Breast epithelium (tissue), 4 donors: ENCODE measurements around the gene ALK. TPM values are rescaled to one million over a fixed set of nuclear protein-coding genes. Genes with fewer than 3 reads are reported as not detected.

Source experiments
- DNase-seq, 2 donors: peaks; one replicate each; pipeline ENCODE4 v3.0.0-alpha.2; 2019; ENCODE audit warnings: low spot score in 2 of 2
- H3K27ac ChIP-seq, 2 donors: fragments of 200-600 bp; sonication (generic) in 1 of 2; one replicate each; pipeline ENCODE4 v1.5.1; 2016 to 2019; ENCODE audit warnings: mild to moderate bottlenecking in 1 of 2
- H3K27me3 ChIP-seq, 2 donors: fragments of 200-600 bp; sonication (generic) in 1 of 2; one replicate each; pipeline versions ENCODE4 v1.5.1 to v1.6.0; 2017 to 2019; ENCODE audit warnings: control low read depth in 1 of 2, mild to moderate bottlenecking in 1 of 2
- H3K36me3 ChIP-seq: fragments of 200-600 bp; one replicate; pipeline ENCODE4 v1.5.1; 2019
- H3K4me1 ChIP-seq, 2 donors: fragments of 200-600 bp; sonication (generic); one replicate each; pipeline ENCODE4 v1.5.1; 2016 to 2019; ENCODE audit warnings: control low read depth in 1 of 2
- H3K4me3 ChIP-seq, 3 donors: fragments of 200-600 bp; sonication (generic); 1 replicate in 2 of 3; 2 replicates in 1 of 3; pipeline ENCODE4 v1.5.1; 2016 to 2019; ENCODE audit warnings: mild to moderate bottlenecking in 3 of 3, moderate library complexity in 2 of 3
- H3K9me3 ChIP-seq, 2 donors: fragments of 200-600 bp; sonication (generic) in 1 of 2; one replicate each; pipeline ENCODE4 v1.5.1; 2016 to 2019; ENCODE audit warnings: control low read depth in 1 of 2
- POLR2A ChIP-seq: fragments of 450-650 bp; IDR thresholded peaks from one replicate; pipeline ENCODE4 v1.6.1; 2016; ENCODE audit warnings: antibody characterized with exemption, mild to moderate bottlenecking, moderate library complexity
- POLR2AphosphoS5 ChIP-seq, 3 donors: sonication (generic); formaldehyde crosslinking; IDR thresholded peaks; one replicate each; pipeline ENCODE4 v1.6.1; 2017; ENCODE audit warnings: antibody characterized with exemption in 3 of 3
- intact Hi-C: fragments of 100-400 bp; cut with DNase I; formaldehyde crosslinking; loops from one replicate; pipeline ENCODE4 v1.15.1; 2023; ENCODE audit warnings: low total_unique reads
- total RNA-seq, 3 donors: library from RNA; depleted of rRNA; stranded (reverse); fragments of >200 nt; gene quantifications; one replicate each; pipeline ENCODE4 v1.1.0, GENCODE V29; 2016
- TF ChIP-seq, protein P1 (sequence below), 3 donors: fragments of 450-650 bp; IDR thresholded peaks; one replicate each; pipeline ENCODE4 v1.5.1; 2016 to 2017; ENCODE audit warnings: antibody characterized with exemption in 3 of 3, mild to moderate bottlenecking in 3 of 3, moderate library complexity in 3 of 3

The ALK gene
- total RNA-seq, 3 donors from 2014 or later, result 0.33 to 5.6 (median 0.64) TPM

DNA sequence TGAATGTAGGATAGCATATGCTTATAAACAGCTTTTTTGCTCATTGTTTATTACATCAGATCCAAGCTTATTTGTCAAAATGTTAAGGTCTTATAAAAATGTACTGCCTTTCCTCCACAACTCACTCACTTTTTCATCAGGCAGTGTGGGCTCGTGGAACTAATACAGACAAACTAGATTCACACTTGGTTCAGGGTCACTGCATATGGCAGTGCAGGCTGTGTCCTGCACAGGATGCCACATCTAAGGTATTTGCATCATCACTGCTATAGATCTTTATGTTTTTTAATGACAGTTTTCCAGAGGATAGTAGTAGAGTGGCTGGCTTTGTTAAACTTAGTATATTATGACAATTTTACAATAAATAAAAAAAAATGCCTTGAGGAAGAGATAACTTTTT is 425.2 kb downstream of the ALK start:
- H3K4me1 ChIP-seq, result no peaks in the 10 kb centered on the region
- intact Hi-C loops, result no loop called here
- H3K9me3 ChIP-seq, result no peaks in the 10 kb centered on the region
- no peaks in the 10 kb centered on the region for H3K27me3 ChIP-seq
- no peak overlapping the region for H3K4me3 ChIP-seq
- TF ChIP-seq POLR2AphosphoS5 (IDR thresholded peaks at IDR 0.05) (no peak), POLR2A (no peak)
- TF ChIP-seq, protein P1, sequence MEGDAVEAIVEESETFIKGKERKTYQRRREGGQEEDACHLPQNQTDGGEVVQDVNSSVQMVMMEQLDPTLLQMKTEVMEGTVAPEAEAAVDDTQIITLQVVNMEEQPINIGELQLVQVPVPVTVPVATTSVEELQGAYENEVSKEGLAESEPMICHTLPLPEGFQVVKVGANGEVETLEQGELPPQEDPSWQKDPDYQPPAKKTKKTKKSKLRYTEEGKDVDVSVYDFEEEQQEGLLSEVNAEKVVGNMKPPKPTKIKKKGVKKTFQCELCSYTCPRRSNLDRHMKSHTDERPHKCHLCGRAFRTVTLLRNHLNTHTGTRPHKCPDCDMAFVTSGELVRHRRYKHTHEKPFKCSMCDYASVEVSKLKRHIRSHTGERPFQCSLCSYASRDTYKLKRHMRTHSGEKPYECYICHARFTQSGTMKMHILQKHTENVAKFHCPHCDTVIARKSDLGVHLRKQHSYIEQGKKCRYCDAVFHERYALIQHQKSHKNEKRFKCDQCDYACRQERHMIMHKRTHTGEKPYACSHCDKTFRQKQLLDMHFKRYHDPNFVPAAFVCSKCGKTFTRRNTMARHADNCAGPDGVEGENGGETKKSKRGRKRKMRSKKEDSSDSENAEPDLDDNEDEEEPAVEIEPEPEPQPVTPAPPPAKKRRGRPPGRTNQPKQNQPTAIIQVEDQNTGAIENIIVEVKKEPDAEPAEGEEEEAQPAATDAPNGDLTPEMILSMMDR (IDR thresholded peaks at IDR 0.05), result no peak
- no peak for DNase-seq
- no peaks in the 10 kb centered on the region for H3K36me3 ChIP-seq
- H3K27ac ChIP-seq, result no peak overlapping the region

GRCh38 chr2:29495536-29496060 is 425.8 kb downstream of the ALK start:
- intact Hi-C loops, result no loop called here
- Histone ChIP-seq H3K27me3 (no peaks in the 10 kb centered on the region), H3K27ac (no peak overlapping the region), H3K4me3 (no peak overlapping the region), H3K36me3 (no peaks in the 10 kb centered on the region), H3K4me1 (no peaks in the 10 kb centered on the region), H3K9me3 (no peaks in the 10 kb centered on the region)
- TF ChIP-seq, protein P1 (IDR thresholded peaks at IDR 0.05), result no peak
- TF ChIP-seq POLR2AphosphoS5 (IDR thresholded peaks at IDR 0.05) (no peak), POLR2A (no peak)
- DNase-seq, result no peak

DNA sequence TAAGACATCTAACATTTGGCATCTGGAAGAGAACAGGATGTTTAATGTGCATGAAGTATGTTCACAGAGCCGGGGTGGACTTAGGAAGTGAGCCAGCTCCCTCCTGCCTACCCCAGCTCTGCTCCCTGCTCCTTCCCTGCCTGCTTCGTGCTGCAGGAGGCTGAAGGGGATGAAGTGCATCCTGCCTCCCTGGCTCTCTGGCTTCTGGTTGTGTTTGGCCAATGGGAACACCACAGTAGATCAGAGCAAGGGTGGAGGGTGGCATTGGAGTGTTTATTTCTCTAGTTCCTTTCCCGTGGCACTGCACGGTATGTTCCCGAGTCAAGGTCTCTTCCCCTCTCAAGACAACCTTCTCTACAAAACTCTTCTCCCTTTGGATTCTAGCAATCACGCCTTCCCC is 426.3 kb downstream of the ALK start:
- Histone ChIP-seq H3K9me3 (no peaks in the 10 kb centered on the region), H3K27ac (no peak overlapping the region), H3K4me3 (no peak overlapping the region), H3K27me3 (no peaks in the 10 kb centered on the region), H3K36me3 (no peaks in the 10 kb centered on the region), H3K4me1 (no peaks in the 10 kb centered on the region)
- intact Hi-C loops, result no loop called here
- TF ChIP-seq POLR2AphosphoS5 (IDR thresholded peaks at IDR 0.05), result no peak
- TF ChIP-seq POLR2A, result no peak
- TF ChIP-seq, protein P1 (IDR thresholded peaks at IDR 0.05), result no peak
- DNase-seq, result no peak

DNA sequence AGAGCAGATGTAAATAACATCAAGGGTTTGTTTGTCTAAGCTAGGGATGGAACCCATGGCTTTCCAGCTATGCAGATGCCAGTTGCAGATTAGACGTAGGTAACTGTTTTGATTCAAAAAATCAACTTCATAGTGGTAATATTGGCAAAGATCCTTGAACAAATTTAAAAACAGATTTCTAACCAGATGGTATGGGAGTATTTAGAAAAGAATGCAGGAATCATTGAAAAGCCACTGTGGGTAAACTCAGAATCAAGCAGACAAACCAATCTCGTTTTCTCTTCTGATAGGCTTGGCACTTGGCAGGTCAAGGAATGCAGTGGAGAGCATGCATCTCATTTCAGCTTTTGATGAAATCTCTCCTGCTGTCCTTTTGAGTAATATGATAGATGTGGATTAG is 428.7 kb downstream of the ALK start:
- Histone ChIP-seq H3K27ac (no peak overlapping the region), H3K4me3 (no peak overlapping the region), H3K9me3 (no peaks in the 10 kb centered on the region), H3K27me3 (no peaks in the 10 kb centered on the region), H3K4me1 (no peaks in the 10 kb centered on the region), H3K36me3 (no peaks in the 10 kb centered on the region)
- TF ChIP-seq POLR2AphosphoS5 (IDR thresholded peaks at IDR 0.05) (no peak), POLR2A (no peak)
- TF ChIP-seq, protein P1 (IDR thresholded peaks at IDR 0.05), result no peak
- no peak for DNase-seq
- intact Hi-C loops, result no loop called here

DNA sequence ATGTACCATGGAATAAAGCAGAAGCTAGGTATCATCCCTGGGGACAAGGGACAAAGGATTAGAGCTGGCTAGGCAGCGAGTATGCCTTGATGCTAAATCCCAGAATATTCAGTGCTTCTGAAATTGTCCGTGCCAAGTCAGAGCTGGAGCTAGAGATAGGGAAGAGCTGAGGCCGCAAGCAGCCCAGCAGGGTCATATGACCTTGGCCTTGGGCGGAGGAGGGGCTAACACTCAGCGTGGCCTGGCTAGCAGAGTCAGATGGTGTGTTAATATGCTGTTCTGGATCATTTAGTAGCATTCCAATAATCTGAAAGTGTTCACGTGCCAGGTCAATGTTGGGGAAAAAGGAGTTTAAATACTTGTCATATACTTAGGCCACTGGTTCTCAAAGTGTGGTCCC is 431.3 kb downstream of the ALK start:
- intact Hi-C loops, result no loop called here
- H3K4me1 ChIP-seq, result no peaks in the 10 kb centered on the region
- no peak overlapping the region for H3K4me3 ChIP-seq
- no peaks in the 10 kb centered on the region for H3K27me3 ChIP-seq
- no peak for TF ChIP-seq POLR2A
- TF ChIP-seq, protein P1 (IDR thresholded peaks at IDR 0.05), result no peak
- TF ChIP-seq POLR2AphosphoS5 (IDR thresholded peaks at IDR 0.05), result no peak
- H3K9me3 ChIP-seq, result no peaks in the 10 kb centered on the region
- H3K27ac ChIP-seq, result no peak overlapping the region
- no peaks in the 10 kb centered on the region for H3K36me3 ChIP-seq
- no peak for DNase-seq
